Liver (tissue), 9 donors: Measurements from ENCODE around the gene TMEM125. TPM values are rescaled to one million over a fixed set of nuclear protein-coding genes. Genes with fewer than 3 reads are reported as not detected.

Experiments used
- DNase-seq: peaks from one replicate; pipeline ENCODE4 v3.0.0-alpha.2; 2017; ENCODE audit warnings: low spot score
- H3K27ac ChIP-seq, 2 donors: one replicate each; pipeline ENCODE4 v1.7.0; 2013; ENCODE audit warnings: inconsistent platforms in 2 of 2, low read length in 2 of 2, control low read depth in 1 of 2, low read depth in 1 of 2, mild to moderate bottlenecking in 1 of 2
- H3K27me3 ChIP-seq, 4 donors: one replicate each; pipeline versions ENCODE4 v1.6.1 to v1.7.0; 2013; ENCODE audit warnings: low read length in 3 of 4, inconsistent platforms in 1 of 4, mild to moderate bottlenecking in 1 of 4, moderate library complexity in 1 of 4; ENCODE audit not compliant: control insufficient read depth in 4 of 4, insufficient read depth in 4 of 4
- H3K36me3 ChIP-seq, 4 donors: one replicate each; pipeline versions ENCODE4 v1.6.1 to v1.7.0; 2013; ENCODE audit warnings: low read length in 3 of 4, mild to moderate bottlenecking in 3 of 4, low read depth in 1 of 4, moderate library complexity in 1 of 4; ENCODE audit not compliant: control insufficient read depth in 4 of 4, insufficient read depth in 3 of 4
- H3K4me1 ChIP-seq, 4 donors: one replicate each; pipeline versions ENCODE4 v1.6.1 to v1.7.0; 2013; ENCODE audit warnings: low read length in 3 of 4, mild to moderate bottlenecking in 3 of 4, moderate library complexity in 1 of 4; ENCODE audit not compliant: control insufficient read depth in 4 of 4, insufficient read depth in 4 of 4
- H3K4me3 ChIP-seq, 3 donors: one replicate each; pipeline versions ENCODE4 v1.6.1 to v1.7.0; 2013; ENCODE audit warnings: low read length in 3 of 3, control low read depth in 1 of 3, low read depth in 1 of 3, mild to moderate bottlenecking in 1 of 3
- H3K9ac ChIP-seq, 2 donors: one replicate each; pipeline ENCODE4 v1.7.0; 2013; ENCODE audit warnings: low read length in 2 of 2, mild to moderate bottlenecking in 2 of 2, moderate library complexity in 2 of 2, control low read depth in 1 of 2, low read depth in 1 of 2
- H3K9me3 ChIP-seq, 4 donors: one replicate each; pipeline versions ENCODE4 v1.6.1 to v1.7.0; 2013; ENCODE audit warnings: low read length in 3 of 4; ENCODE audit not compliant: control insufficient read depth in 4 of 4
- ATF3 ChIP-seq: IDR thresholded peaks from 2 replicates; pipeline ENCODE4 v1.6.1; 2016; ENCODE audit warnings: antibody characterized with exemption
- CTCF ChIP-seq: fragments of 150-350 bp; IDR thresholded peaks from 2 replicates; pipeline ENCODE4 v1.5.1; 2017; ENCODE audit warnings: improper control_type of control experiment, low read depth, low read length; ENCODE audit not compliant: missing input control
- EGR1 ChIP-seq, 2 donors: IDR thresholded peaks; 2 replicates each; pipeline ENCODE4 v1.6.1; 2016 to 2018; ENCODE audit warnings: antibody characterized with exemption in 2 of 2, low read depth in 2 of 2
- FOXA1 ChIP-seq: IDR thresholded peaks from 2 replicates; pipeline ENCODE4 v1.6.1; 2016; ENCODE audit warnings: antibody characterized with exemption
- FOXA2 ChIP-seq: IDR thresholded peaks from 2 replicates; pipeline ENCODE4 v1.6.1; 2016; ENCODE audit warnings: antibody characterized with exemption
- GABPA ChIP-seq, 2 donors: IDR thresholded peaks in 1 of 2; conservative IDR thresholded peaks in 1 of 2; 2 replicates each; pipeline ENCODE4 v1.6.1; 2016; ENCODE audit warnings: antibody characterized with exemption in 2 of 2, mild to moderate bottlenecking in 1 of 2, moderate library complexity in 1 of 2
- HNF4A ChIP-seq, 2 donors: conservative IDR thresholded peaks; 2 replicates each; pipeline ENCODE4 v1.6.1; 2016; ENCODE audit warnings: antibody characterized with exemption in 2 of 2, mild to moderate bottlenecking in 2 of 2
- HNF4G ChIP-seq: IDR thresholded peaks from 2 replicates; pipeline ENCODE4 v1.6.1; 2016; ENCODE audit warnings: antibody characterized with exemption
- JUND ChIP-seq, 2 donors: IDR thresholded peaks; 2 replicates each; pipeline ENCODE4 v1.6.1; 2016; ENCODE audit warnings: antibody characterized with exemption in 2 of 2
- MAX ChIP-seq: IDR thresholded peaks from 2 replicates; pipeline ENCODE4 v1.6.1; 2016; ENCODE audit warnings: antibody characterized with exemption
- NR2F2 ChIP-seq: IDR thresholded peaks from 2 replicates; pipeline ENCODE4 v1.6.1; 2016; ENCODE audit warnings: antibody characterized with exemption
- RAD21 ChIP-seq, 2 donors: IDR thresholded peaks; 2 replicates each; pipeline ENCODE4 v1.6.1; 2016; ENCODE audit warnings: antibody characterized with exemption in 2 of 2, mild to moderate bottlenecking in 2 of 2
- REST ChIP-seq: IDR thresholded peaks from 2 replicates; pipeline ENCODE4 v1.6.1; 2016; ENCODE audit warnings: antibody characterized with exemption, mild to moderate bottlenecking
- RXRA ChIP-seq, 2 donors: IDR thresholded peaks; 2 replicates each; pipeline ENCODE4 v1.6.1; 2017 to 2018; ENCODE audit warnings: antibody characterized with exemption in 2 of 2, mild to moderate bottlenecking in 1 of 2
- SP1 ChIP-seq: IDR thresholded peaks from 2 replicates; pipeline ENCODE4 v1.6.1; 2018; ENCODE audit warnings: antibody characterized with exemption, mild to moderate bottlenecking
- TAF1 ChIP-seq: conservative IDR thresholded peaks from 2 replicates; pipeline ENCODE4 v1.6.1; 2016; ENCODE audit warnings: antibody characterized with exemption, mild to moderate bottlenecking
- YY1 ChIP-seq: IDR thresholded peaks from 2 replicates; pipeline ENCODE4 v1.6.1; 2016; ENCODE audit warnings: antibody characterized with exemption, mild to moderate bottlenecking
- WGBS: extraction: QIAGEN DNeasy Blood & Tissue Kit; methylation state at CpG from one replicate; pipeline ENCODE4 v1.1.7; 2013; 5-methylcytosine and 5-hydroxymethylcytosine counted together
- polyA plus RNA-seq, 2 donors: library from polyadenylated mRNA; stranded (reverse) in 1 of 2; unstranded in 1 of 2; fragments of 200-250 nt in 1 of 2; fragments of >200 nt in 1 of 2; fragmentation: Nextera tagmentation in 1 of 2; extraction: Ambion mirVana in 1 of 2; gene quantifications; one replicate each; pipeline versions ENCODE4 v1.2.1 to v1.2.3, GENCODE V29; 2013 to 2015
- total RNA-seq, 2 donors: library from RNA; depleted of rRNA; stranded (reverse); fragments of >200 nt; gene quantifications; one replicate each; pipeline ENCODE4 v1.2.3, GENCODE V29; 2014
- donor health status: healthy.
- donor health status: healthy.
- donor health status: healthy.
- donor health status: healthy.
- donor health status: healthy.

Gene TMEM125
- total and polyA plus RNA-seq, 4 donors: 0.21 to 1.0 (median 0.69) TPM

- H3K4me3 ChIP-seq: no peak overlapping the region
- H3K27me3 ChIP-seq: no peaks in the 10 kb centered on the region
- H3K36me3 ChIP-seq: no peaks in the 10 kb centered on the region
- TF ChIP-seq HNF4G (no peak), FOXA1 (no peak), CTCF (no peak), TAF1 (no peak), ATF3 (no peak), YY1 (no peak), JUND (IDR thresholded peaks at IDR 0.05) (no peak), MAX (no peak), RXRA (IDR thresholded peaks at IDR 0.05) (no peak), RAD21 (IDR thresholded peaks at IDR 0.05) (no peak), REST (no peak)
- no peak for DNase-seq
- peaks cover 8 to 38% (median 32%) of the 10 kb centered on the region in 4 donors for H3K4me1 ChIP-seq
- no peaks in the 10 kb centered on the region for H3K9me3 ChIP-seq
- WGBS: 92% methylated on average over 4 of the region's 4 CpGs
- H3K9ac ChIP-seq: no peak overlapping the region
- H3K27ac ChIP-seq: no peak overlapping the region
These were observed 16.6 kb upstream of the TMEM125 start for GRCh38 chr1:43253173-43253572.

DNA sequence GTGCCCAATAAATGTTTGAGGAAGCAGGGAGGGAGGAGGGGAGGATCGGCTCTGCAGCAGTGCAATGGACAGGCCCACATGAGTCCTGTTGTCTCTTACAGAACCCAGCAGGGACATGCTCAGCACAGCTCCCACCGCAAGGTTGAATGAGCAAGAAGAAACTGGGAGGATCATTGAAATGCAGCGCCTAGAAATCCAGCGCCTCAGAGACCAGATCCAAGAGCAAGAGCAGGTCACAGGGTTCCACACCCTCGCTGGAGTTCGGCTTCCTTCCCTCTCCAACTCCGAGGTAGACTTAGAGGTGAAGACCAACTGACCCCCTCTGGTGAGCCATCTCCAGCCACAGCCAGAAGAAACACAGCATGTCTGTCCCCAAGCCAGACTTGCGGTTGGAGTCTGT lies 15.9 kb upstream of the TMEM125 start:
- Histone ChIP-seq H3K9ac (no peak overlapping the region), H3K27ac (no peak overlapping the region), H3K36me3 (no peaks in the 10 kb centered on the region), H3K4me3 (no peak overlapping the region), H3K9me3 (no peaks in the 10 kb centered on the region), H3K4me1 (peaks cover 11 to 43% (median 37%) of the 10 kb centered on the region in 4 donors), H3K27me3 (no peaks in the 10 kb centered on the region)
- peak; percentile 19 for DNase-seq
- WGBS: 95% methylated on average over 8 of the region's 8 CpGs
- TF ChIP-seq RXRA (IDR thresholded peaks at IDR 0.05) (no peak), NR2F2 (no peak), RAD21 (IDR thresholded peaks at IDR 0.05) (no peak), TAF1 (no peak), REST (no peak), HNF4G (no peak), ATF3 (no peak), FOXA1 (no peak), SP1 (no peak), YY1 (no peak), FOXA2 (no peak), GABPA (IDR thresholded peaks at IDR 0.05 in 1 of 2, conservative IDR thresholded peaks at IDR 0.05 in 1 of 2) (no peak), MAX (no peak), HNF4A (conservative IDR thresholded peaks at IDR 0.05) (no peak), CTCF (no peak), JUND (IDR thresholded peaks at IDR 0.05) (no peak), EGR1 (IDR thresholded peaks at IDR 0.05; ENCODE audit: low read depth in 2 of 2) (no peak)
